IPS DF 19.7 (cell line): ENCODE measurements around the gene PXYLP1.

Experiments used
- DNase-seq: peaks from one replicate; pipeline ENCODE4 v3.0.0-alpha.2; 2013; ENCODE audit warnings: low read depth, low spot score

The PXYLP1 gene

DNA sequence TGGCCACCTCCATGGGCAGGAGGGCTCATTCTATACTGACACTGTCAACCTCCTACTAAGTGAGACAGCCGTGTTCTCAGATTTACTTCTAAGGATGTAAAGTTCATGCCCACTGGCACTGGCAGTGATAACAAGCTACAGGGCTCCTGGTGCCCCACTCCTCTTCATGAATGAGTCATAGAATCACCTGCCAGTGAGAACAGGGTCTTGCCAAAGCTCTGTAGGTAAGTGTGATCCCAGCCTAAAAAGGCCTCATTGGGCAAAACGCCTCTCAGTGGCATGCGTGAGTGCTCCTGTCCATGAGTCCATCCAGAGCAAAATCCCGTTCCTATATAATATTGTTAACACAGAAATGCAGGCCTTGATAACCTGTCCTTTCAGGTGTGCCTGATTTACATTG is 17.4 kb downstream of the PXYLP1 start:
- no peak for DNase-seq

GRCh38 chr3:141250342-141250741 is 18.7 kb downstream of the PXYLP1 start:
- DNase-seq, result no peak

DNA sequence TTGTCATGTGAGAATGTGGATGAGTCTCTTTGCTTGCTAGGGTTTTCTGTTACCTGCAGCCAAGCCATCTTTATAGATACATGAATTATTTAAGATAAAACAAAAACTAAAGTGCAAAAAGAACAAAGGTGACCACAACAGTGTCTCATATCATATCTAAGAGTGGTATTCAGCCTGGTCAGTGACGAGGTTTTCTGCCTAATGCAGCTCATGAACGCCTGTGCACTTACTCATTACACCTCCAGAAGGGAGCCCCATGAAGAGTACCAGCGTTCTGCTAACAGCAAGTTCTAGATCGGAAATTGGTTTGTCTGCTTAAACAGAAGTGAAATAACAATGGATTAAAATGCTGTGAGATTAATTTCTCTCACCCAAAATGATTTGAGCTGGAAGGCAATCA is 19.2 kb downstream of the PXYLP1 start:
- DNase-seq, result no peak

GRCh38 chr3:141253326-141253725 is 21.7 kb downstream of the PXYLP1 start:
- DNase-seq, result no peak

GRCh38 chr3:141253811-141254210 is 22.2 kb downstream of the PXYLP1 start:
- DNase-seq, result no peak

DNA sequence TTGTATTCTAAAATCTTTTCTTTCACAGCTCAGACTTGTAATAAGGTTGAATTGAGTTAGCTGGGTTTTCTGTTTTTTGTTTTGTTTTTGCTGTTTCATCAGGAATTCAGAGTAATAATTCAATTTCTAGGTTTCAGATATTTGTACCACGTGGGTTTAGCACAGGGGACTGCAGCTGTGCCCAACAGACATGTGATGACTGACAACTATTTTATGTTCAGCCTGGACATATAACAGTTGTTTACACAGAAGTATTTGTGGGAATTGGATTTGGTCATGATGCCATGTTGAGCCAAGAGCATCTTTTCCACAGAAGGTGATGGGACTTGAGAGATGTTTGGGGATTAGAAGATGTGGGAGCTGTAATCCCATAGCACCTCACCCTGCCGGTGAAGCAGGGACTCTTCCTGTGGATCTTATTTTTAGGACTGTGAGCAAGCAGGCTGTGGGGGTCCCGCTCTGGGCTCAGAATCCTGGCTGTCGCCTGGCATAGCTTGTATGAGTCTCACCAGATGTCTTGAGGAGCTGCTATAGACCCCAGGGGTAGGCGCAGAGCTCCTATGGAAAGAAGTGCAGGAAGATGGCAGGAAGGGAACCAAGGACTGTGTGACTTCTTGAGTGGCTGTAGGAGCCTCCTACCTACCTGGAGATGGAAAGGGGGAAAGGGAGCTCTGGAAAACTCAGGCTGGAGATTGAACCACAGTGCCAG is 23.7 kb downstream of the PXYLP1 start:
- no peak for DNase-seq

- DNase-seq, result no peak
These were observed 24.2 kb downstream of the PXYLP1 start for GRCh38 chr3:141255846-141256261.

DNA sequence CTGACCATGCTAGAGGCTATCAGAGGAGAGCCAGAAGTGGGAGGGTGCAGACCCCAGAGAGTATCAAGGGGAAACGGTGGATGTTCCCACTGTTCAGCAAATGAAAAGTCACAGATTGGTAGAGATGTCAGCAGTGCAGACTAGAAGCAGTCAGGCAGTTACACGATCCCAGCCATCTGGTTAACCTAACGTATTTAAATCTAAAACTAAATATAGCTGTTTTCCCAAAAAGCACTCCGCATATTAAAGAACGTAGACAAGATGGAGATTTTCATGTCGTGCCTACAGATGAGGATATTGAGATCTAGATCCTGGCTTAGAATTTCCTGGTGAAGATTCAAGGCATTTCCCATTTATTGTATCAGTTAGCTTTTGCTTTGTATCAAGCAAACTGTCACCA is 25.2 kb downstream of the PXYLP1 start:
- no peak for DNase-seq

GRCh38 chr3:141257961-141258360 is 26.3 kb downstream of the PXYLP1 start:
- no peak for DNase-seq

GRCh38 chr3:141258973-141259372 is 27.3 kb downstream of the PXYLP1 start:
- no peak for DNase-seq

DNA sequence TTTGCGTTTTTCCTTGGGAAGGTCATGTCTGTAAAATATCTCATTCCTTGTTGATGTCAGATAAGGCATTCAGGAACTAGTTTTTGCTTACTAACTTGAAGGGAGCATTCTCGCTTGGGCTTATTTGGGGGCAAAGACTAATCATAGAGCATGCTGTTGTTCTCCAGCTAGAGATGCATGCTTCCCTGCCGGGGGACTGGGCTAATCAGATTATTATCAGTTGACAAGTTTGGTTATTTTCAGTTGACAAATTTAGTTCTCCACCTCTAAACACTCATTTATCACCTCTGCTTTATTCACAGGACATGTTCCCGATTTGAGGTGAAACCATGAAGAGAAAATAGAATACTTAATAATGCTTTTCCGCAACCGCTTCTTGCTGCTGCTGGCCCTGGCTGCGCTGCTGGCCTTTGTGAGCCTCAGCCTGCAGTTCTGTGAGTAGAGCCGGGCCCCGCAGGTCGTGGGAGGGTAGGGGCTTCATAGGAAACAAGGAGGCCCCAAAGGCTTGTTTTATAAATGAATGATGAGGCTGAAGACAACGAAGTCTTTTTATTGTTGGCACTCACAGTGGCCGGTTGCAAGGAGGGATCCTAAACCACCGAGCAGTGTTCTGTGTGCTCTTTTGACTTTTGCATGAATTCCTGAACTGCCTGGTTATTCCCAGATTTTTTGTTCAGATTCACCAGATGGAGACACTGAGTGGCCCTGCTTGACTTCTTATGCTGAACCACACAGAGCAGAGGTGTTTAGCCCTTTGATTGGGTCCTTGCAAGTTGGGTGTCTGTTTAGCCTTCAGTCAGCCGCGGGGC is 28.4 kb downstream of the PXYLP1 start:
- no peak for DNase-seq

GRCh38 chr3:141260630-141260927 is 29.0 kb downstream of the PXYLP1 start:
- DNase-seq, result no peak

DNA sequence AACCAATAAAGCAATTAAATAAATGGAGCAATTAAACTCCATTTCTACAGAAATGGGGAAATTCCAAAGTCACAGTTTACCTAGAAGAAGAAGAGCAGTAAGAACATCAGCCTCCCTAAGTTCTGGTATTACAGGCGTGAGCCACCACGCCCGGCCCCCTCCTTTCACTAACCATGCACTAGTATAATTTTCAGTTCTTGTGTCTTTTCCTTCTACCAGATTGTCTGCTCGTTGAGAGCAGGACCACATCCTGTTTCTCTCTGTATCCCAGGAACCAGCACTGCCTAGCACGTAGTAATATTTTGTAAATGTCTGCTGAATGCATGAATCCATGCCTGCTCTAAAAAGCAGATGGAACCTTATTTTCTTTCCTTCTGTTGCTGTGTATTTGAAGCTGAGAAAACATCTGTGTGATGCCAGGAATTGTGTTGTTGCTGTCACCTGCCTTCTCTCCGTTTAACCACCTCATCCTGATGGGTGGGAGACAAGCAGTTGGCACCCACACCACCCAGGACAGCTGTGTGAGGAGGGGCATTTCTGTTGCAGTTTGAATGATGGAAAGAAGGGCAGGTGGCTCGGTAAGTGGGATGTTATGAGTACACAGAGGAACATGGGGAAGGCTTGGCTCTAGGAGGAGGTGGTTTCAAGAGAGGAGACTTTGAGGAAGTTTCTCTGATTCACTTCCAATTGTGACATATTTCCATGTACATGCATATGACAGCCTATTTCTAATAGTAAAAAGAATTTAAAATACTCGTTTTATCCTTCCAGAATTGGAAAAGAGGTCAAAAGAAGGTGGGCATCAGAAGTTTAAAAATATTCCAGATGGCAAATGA is 30.1 kb downstream of the PXYLP1 start:
- DNase-seq, result no peak

- DNase-seq, result no peak
These were observed 30.7 kb downstream of the PXYLP1 start for GRCh38 chr3:141262308-141262705.

- DNase-seq, result no peak
These were observed 34.6 kb downstream of the PXYLP1 start for GRCh38 chr3:141266186-141266585.

GRCh38 chr3:141266797-141267555 is 35.4 kb downstream of the PXYLP1 start:
- DNase-seq, result no peak

- DNase-seq, result no peak
These were observed 36.0 kb downstream of the PXYLP1 start for GRCh38 chr3:141267629-141268028.

DNA sequence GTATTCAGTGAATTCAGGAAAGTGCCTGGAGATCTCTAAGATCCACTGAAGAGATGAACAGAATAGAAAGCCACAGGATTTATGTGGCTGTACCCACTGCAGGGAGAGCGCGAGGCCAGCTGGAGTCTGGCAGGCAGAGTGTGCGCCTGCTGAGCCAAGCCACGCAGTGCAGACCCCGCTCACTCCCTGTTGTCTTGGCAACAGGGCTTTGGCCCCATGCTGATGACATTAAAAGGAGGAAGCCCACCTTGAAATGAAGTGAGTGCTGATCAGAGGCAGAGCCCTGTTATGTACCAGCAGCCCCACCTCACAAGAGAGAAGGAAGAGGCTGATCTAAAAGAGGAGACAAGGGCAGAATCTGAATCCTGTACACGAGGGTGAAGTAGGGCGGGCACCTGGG is 36.7 kb downstream of the PXYLP1 start:
- DNase-seq, result no peak

DNA sequence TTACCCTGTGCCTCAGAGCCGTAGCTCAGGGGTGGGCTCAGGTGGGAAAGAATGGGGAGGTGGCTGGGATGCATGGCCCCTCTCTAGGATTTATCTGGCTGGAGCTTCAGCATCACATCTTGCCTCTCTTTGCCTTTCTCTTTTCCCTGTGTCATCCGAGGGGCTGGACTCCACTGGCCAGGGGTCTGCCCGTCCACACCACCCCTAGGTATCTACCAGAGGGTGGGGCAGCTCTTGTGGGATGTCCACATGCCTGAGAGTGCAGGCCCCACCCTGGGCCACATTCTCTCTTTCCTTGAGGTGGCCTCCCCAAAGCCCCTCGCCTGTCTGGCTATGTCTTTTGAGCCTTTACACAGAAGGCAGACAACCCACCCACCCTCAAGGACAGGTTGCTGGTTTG is 37.2 kb downstream of the PXYLP1 start:
- no peak for DNase-seq

DNA sequence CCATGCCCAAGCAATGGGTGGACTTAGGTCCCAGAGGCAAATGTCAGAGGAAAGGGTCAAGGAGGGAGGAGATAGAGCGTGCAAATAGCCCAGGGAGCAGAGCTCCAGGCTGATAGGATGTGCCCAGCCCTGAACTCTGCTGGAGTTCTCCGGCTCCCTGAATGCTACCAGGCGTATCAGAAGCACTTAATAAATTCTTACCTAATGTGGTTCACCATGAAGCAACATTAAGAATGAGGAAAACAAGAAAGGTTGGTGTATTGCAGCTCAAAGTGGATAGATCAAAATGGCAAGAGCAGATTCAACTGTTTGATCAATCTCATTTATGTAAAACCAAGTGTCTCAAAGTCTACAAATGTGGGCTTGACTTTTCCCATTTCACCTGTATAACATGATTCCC is 38.3 kb downstream of the PXYLP1 start:
- no peak for DNase-seq

DNA sequence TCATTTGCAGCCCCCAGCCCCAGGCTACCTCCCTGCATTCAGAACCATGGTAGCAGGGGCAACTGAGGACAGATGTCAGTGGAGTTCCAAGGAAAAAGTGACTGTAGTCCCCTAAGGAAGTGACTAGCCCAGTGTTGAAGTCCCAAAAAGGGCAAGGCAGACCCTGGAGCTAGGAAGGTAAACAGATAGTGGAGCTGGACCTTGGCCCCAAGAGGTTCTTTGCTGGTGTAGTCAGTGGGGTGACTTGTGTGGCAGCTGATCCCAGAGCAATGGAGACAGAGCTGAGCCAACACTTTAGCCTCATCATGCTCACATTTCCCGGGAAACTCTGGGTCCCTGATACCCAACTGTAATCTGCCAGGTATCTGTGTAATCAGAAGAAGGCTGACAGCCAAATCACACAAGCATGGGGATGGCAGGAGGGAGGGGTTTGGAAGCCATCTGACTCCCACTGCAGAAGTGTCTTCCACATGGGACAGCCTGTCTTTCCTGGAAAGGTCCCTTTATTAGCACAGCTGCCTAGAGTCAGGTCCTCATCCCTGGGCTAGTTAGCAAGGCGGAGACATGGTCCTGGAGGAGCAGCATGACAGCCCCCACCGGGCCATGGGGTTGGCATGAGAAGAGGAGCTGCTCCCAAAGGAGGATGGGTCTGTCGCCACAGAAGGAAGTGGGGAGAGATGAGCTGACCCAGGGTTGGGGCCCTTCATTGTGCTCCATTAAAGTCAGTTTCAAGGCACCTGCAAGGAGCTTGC is 39.8 kb downstream of the PXYLP1 start:
- no peak for DNase-seq
